HepG2 (cell line): Measurements from ENCODE around the gene UCKL1. TPM values are rescaled to one million over a fixed set of nuclear protein-coding genes. Genes with fewer than 3 reads are reported as not detected.

Source experiments
- ATAC-seq: fragments of 200-7000 bp; cut with Tn5 transposase; 3 replicates; pipeline ENCODE4 v1.9.1; 2020; ENCODE audit warnings: mild to moderate bottlenecking, moderate library complexity
- BruUV-seq: library from RNA; stranded (reverse); fragments of 400-500 nt; replicated peaks from 2 replicates; lab custom pipeline; 2021; lab: Mats Ljungman, UMichigan
- CTCF ChIA-PET: fragments of 300-600 bp; formaldehyde crosslinking; extraction: SDS; loops from one replicate; lab custom pipeline; 2021; ENCODE audit warnings: low total read pairs, inconsistent platforms, low intra/inter-chr PET ratio; lab: Yijun Ruan, JAX
- POLR2A ChIA-PET: fragments of 350-600 bp; sonication (Branson Sonifier 250); formaldehyde crosslinking; loops from one replicate; lab custom pipeline; 2020; ENCODE audit warnings: antibody characterized with exemption, inconsistent platforms; lab: Yijun Ruan, JAX
- DNase-seq: peaks from one replicate; pipeline ENCODE4 v3.0.0-alpha.2; 2015; ENCODE audit warnings: low spot score
- FAIRE-seq: peaks from 3 replicates; lab custom pipeline; 2011; peaks lifted over from hg19 to GRCh38; lab: Jason Lieb, UNC
- H2AFZ ChIP-seq: one replicate; pipeline ENCODE4 v1.6.1; 2011; ENCODE audit warnings: low read length, inconsistent platforms
- H3K27ac ChIP-seq: fragments of 300-600 bp; 3 replicates; pipeline ENCODE4 v1.8.0; 2011; ENCODE audit warnings: mixed run types, mild to moderate bottlenecking, mixed read lengths, low read length, inconsistent platforms; ENCODE audit not compliant: insufficient read depth; ENCODE audit errors: extremely low read length
- H3K27me3 ChIP-seq, 2 experiments: fragments of 200-600 bp in 1 of 2; 2 replicates in 1 of 2; 3 replicates in 1 of 2; pipeline versions ENCODE4 v1.6.0 to v1.8.0; 2011; ENCODE audit warnings: low read length in 2 of 2, mild to moderate bottlenecking in 2 of 2, moderate library complexity in 2 of 2, inconsistent platforms in 1 of 2; ENCODE audit not compliant: insufficient read depth in 2 of 2, control insufficient read depth in 1 of 2
- H3K36me3 ChIP-seq, 2 experiments: fragments of 200-600 bp in 1 of 2; replicated peaks in 1 of 2; 2 replicates in 1 of 2; 3 replicates in 1 of 2; pipeline versions ENCODE4 v1.5.1 to v1.8.0; 2011; ENCODE audit warnings: low read length in 2 of 2, inconsistent platforms in 1 of 2; ENCODE audit not compliant: insufficient read depth in 2 of 2, control insufficient read depth in 1 of 2
- H3K4me1 ChIP-seq: 2 replicates; pipeline ENCODE4 v1.5.1; 2012; ENCODE audit warnings: low read length, inconsistent platforms; ENCODE audit not compliant: insufficient read depth
- H3K4me2 ChIP-seq: 2 replicates; pipeline ENCODE4 v1.6.0; 2011; ENCODE audit warnings: low read depth, low read length, inconsistent platforms
- H3K4me3 ChIP-seq, 3 experiments: fragments of 200-600 bp in 1 of 3; sonication (generic), shearing (Covaris generic) in 1 of 3; replicated peaks in 1 of 3; 2 replicates each; pipeline ENCODE4 v1.5.1; 2011 to 2016; ENCODE audit warnings: low read length in 3 of 3, inconsistent platforms in 2 of 3, low read depth in 2 of 3, mild to moderate bottlenecking in 2 of 3, control low read depth in 1 of 3, mixed read lengths in 1 of 3; ENCODE audit not compliant: insufficient read depth in 1 of 3
- H3K79me2 ChIP-seq: one replicate; pipeline ENCODE4 v1.6.1; 2011; ENCODE audit warnings: low read length, inconsistent platforms; ENCODE audit not compliant: insufficient read depth
- H3K9ac ChIP-seq: 2 replicates; pipeline ENCODE4 v1.6.0; 2011; ENCODE audit warnings: mild to moderate bottlenecking, low read depth, low read length, inconsistent platforms; ENCODE audit not compliant: insufficient read depth
- H3K9me3 ChIP-seq: 2 replicates; pipeline ENCODE4 v1.5.1; 2012; ENCODE audit warnings: mild to moderate bottlenecking, low read length
- H4K20me1 ChIP-seq: 2 replicates; pipeline ENCODE4 v1.6.0; 2011; ENCODE audit warnings: inconsistent platforms, mild to moderate bottlenecking, low read length, moderate library complexity; ENCODE audit not compliant: insufficient read depth
- ATRX ChIP-seq: sonication (generic); formaldehyde crosslinking; IDR thresholded peaks from 2 replicates; pipeline ENCODE4 v1.4.0; 2020; ENCODE audit warnings: missing genetic modification reagents, borderline replicate concordance
- HDAC2 ChIP-seq: sonication (generic); formaldehyde crosslinking; IDR thresholded peaks from 2 replicates; pipeline ENCODE4 v1.4.0; 2020; ENCODE audit warnings: missing genetic modification reagents
- RARA ChIP-seq: IDR thresholded peaks from 2 replicates; pipeline ENCODE4 v1.6.1; 2016; ENCODE audit warnings: missing genetic modification reagents, missing compliant biosample characterization
- SIX1 ChIP-seq: sonication (generic); formaldehyde crosslinking; IDR thresholded peaks from 2 replicates; pipeline ENCODE4 v1.4.0; 2020; ENCODE audit warnings: missing genetic modification reagents, borderline replicate concordance
- TAF15 ChIP-seq: fragments of 200-400 bp; formaldehyde crosslinking; IDR thresholded peaks from one replicate; pipeline ENCODE4 v1.6.1; 2018; ENCODE audit warnings: mild to moderate bottlenecking, low read depth, low read length; ENCODE audit not compliant: poor library complexity, severe bottlenecking
- ZNF10 ChIP-seq: sonication (generic); formaldehyde crosslinking; IDR thresholded peaks from 2 replicates; pipeline ENCODE4 v1.4.0; 2020; ENCODE audit warnings: mild to moderate bottlenecking, low read depth, missing genetic modification reagents, borderline replicate concordance
- ZNF234 ChIP-seq: sonication (generic); formaldehyde crosslinking; conservative IDR thresholded peaks from 2 replicates; pipeline ENCODE4 v1.5.1; 2020; ENCODE audit warnings: mild to moderate bottlenecking, missing genetic modification reagents
- ZNF430 ChIP-seq: sonication (generic); formaldehyde crosslinking; IDR thresholded peaks from 2 replicates; pipeline ENCODE4 v1.9.0; 2021; ENCODE audit warnings: mild to moderate bottlenecking, missing genetic modification reagents
- ZNF550 ChIP-seq: sonication (generic); formaldehyde crosslinking; IDR thresholded peaks from 2 replicates; pipeline ENCODE4 v1.4.0; 2020; ENCODE audit warnings: mild to moderate bottlenecking, missing genetic modification reagents, borderline replicate concordance
- ZNF724P ChIP-seq: sonication (generic); formaldehyde crosslinking; IDR thresholded peaks from 2 replicates; pipeline ENCODE4 v1.8.0; 2022; ENCODE audit warnings: missing genetic modification reagents, borderline replicate concordance
- ZNF761 ChIP-seq: sonication (generic); formaldehyde crosslinking; conservative IDR thresholded peaks from 2 replicates; pipeline ENCODE4 v1.4.0; 2020; ENCODE audit warnings: mild to moderate bottlenecking, missing genetic modification reagents
- WGBS: methylation state at CpG from one replicate; pipeline ENCODE4 v1.1.6; 2017; ENCODE audit warnings: low lambda C conversion rate; 5-methylcytosine and 5-hydroxymethylcytosine counted together
- in situ Hi-C: cut with HindIII; loops from 2 replicates; pipeline ENCODE4 v1.10.0; 2017; ENCODE audit warnings: low pct_unique_long_range_greater_than_20kb; ENCODE audit not compliant: extremely low pct_ligation_motif_present
- intact Hi-C: fragments of 100-400 bp; cut with micrococcal nuclease; formaldehyde crosslinking; loops from one replicate; pipeline ENCODE4 v1.10.0; 2022; ENCODE audit not compliant: unreplicated experiment
- polyA plus RNA-seq, 8 experiments: library from polyadenylated mRNA; depleted of rRNA in 3 of 8; stranded (reverse) in 7 of 8; unstranded in 1 of 8; fragments of >200 nt; fragmentation: Illumina TruSeq in 4 of 8; extraction: Trizol in 4 of 8; gene quantifications; 2 replicates each; pipeline versions ENCODE4 v1.2.1 to v1.2.3, GENCODE V29; 2011 to 2016; ENCODE audit warnings: low read depth in 4 of 8, missing spikeins in 1 of 8, mixed read lengths in 1 of 8; ENCODE audit not compliant: insufficient read depth in 1 of 8
- total RNA-seq, 5 experiments: library from RNA; depleted of rRNA; stranded (reverse); fragments of >200 nt; fragmentation: Illumina TruSeq; extraction: Trizol; gene quantifications; 2 replicates each; pipeline ENCODE4 v1.2.3, GENCODE V29; 2016; ENCODE audit warnings: low read depth in 1 of 5
- TF ChIP-seq, protein P1 (sequence below): sonication (generic); formaldehyde crosslinking; IDR thresholded peaks from 2 replicates; pipeline ENCODE4 v1.4.0; 2020; ENCODE audit warnings: missing genetic modification reagents
- TF ChIP-seq, protein P2 (sequence below): sonication (generic); formaldehyde crosslinking; conservative IDR thresholded peaks from 2 replicates; pipeline ENCODE4 v1.8.0; 2022; ENCODE audit warnings: missing genetic modification reagents
- TF ChIP-seq, protein P3 (sequence below): sonication (generic); formaldehyde crosslinking; IDR thresholded peaks from 2 replicates; pipeline ENCODE4 v1.8.0; 2022; ENCODE audit warnings: mild to moderate bottlenecking, missing genetic modification reagents; ENCODE audit not compliant: insufficient replicate concordance

Gene UCKL1
- total and polyA plus RNA-seq, 2 of the 13 experiments (the other 11 are each of a cell fraction or from before 2014, with no cell fraction given), result 50.2 to 126 TPM

DNA sequence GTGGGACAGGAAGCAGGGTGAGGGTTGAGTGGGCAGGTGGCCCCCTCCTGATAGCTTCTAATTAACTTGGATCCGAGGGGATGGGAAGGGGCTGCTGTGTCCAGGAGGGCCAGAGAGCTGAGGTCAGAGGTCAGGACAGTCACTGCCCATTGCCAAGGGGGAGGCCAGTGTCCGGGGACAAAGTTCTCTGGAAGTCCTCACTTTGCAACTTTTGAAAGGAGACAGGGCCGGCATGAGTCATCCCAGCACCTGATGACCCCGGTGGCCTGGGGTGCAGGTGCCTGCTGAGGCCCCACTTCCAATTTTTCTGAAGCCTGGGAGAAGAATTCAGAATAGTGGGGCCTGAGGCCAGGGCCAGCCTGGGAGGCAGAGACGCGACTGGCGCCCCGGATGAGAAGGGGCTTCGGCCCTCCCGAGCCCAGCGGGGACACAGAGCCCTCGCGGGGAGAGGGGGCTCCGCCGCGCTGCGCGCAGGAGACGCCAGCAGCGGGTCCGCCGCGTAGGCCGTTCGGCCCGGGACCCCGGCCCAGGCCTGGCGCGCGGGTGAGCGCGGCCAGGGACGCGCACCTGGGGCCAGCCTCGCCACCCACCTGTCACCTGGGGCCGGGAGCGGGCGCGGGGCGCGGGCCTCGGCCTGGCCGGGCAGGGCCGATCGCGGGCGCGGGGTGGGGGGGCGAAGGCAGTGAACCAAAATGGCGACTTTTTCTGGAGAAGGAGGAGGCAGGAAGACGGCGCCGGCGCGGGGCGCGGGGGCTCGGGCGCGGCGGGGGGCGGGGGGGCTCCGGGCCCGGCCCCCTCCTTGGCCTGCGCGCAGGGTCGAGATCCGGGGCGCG is 12.9 kb upstream of the UCKL1 start:
- FAIRE-seq, result peak; percentile 88
- Histone ChIP-seq H3K79me2 (peaks cover 13% of the 10 kb centered on the region), H3K27me3 (no peaks in the 10 kb centered on the region), H3K4me2 (peak overlapping the region; percentile 77), H2AFZ (no peak overlapping the region), H4K20me1 (no peaks in the 10 kb centered on the region), H3K36me3 (peaks cover 18 to 25% of the 10 kb centered on the region in 2 experiments), H3K4me1 (peaks cover 48% of the 10 kb centered on the region), H3K9ac (peak overlapping the region; percentile 91), H3K4me3 (peak overlapping the region; percentile 73 to 90 (median 89)), H3K9me3 (no peaks in the 10 kb centered on the region), H3K27ac (peak overlapping the region; percentile 84)
- in situ Hi-C loops, result no loop called here
- CTCF ChIA-PET, result no interaction called here
- peak; percentile 81 for DNase-seq
- 2% methylated on average over 28 of the region's 70 CpGs for WGBS
- intact Hi-C loops, result loop anchor here (10.0 kb wide), 1 partner anchor 1604 kb away; the partner anchor contains the start of gene LAMA5
- BruUV-seq, result TSS peak; percentile 78
- ATAC-seq, result peak; percentile 9
- POLR2A ChIA-PET, result interaction anchor here (0.5 to 3.6 kb wide), 12 partner anchors 9 to 328 kb away, joined by 3 to 78 read pairs (median 6); partner anchors contain the start of genes PRPF6, SAMD10, SLC2A4RG and TPD52L2
- TF ChIP-seq HDAC2 (CRISPR knock-in tag) (peak; percentile 89), ZNF550 (CRISPR knock-in tag) (peak; percentile 93; the same call in 1 of the 2 replicates), RARA (CRISPR knock-in tag) (peak; percentile 88), ZNF724P (CRISPR knock-in tag) (no peak; the same call in 1 of the 2 replicates), ZNF234 (CRISPR knock-in tag) (no peak), ZNF430 (CRISPR knock-in tag) (peak; percentile 92; the same call in 1 of the 2 replicates), SIX1 (CRISPR knock-in tag) (no peak), ZNF10 (CRISPR knock-in tag) (no peak), TAF15 (no peak), ZNF761 (CRISPR knock-in tag) (peak; percentile 62; the same call in 1 of the 2 replicates), ATRX (CRISPR knock-in tag) (no peak)
- TF ChIP-seq, protein P1, sequence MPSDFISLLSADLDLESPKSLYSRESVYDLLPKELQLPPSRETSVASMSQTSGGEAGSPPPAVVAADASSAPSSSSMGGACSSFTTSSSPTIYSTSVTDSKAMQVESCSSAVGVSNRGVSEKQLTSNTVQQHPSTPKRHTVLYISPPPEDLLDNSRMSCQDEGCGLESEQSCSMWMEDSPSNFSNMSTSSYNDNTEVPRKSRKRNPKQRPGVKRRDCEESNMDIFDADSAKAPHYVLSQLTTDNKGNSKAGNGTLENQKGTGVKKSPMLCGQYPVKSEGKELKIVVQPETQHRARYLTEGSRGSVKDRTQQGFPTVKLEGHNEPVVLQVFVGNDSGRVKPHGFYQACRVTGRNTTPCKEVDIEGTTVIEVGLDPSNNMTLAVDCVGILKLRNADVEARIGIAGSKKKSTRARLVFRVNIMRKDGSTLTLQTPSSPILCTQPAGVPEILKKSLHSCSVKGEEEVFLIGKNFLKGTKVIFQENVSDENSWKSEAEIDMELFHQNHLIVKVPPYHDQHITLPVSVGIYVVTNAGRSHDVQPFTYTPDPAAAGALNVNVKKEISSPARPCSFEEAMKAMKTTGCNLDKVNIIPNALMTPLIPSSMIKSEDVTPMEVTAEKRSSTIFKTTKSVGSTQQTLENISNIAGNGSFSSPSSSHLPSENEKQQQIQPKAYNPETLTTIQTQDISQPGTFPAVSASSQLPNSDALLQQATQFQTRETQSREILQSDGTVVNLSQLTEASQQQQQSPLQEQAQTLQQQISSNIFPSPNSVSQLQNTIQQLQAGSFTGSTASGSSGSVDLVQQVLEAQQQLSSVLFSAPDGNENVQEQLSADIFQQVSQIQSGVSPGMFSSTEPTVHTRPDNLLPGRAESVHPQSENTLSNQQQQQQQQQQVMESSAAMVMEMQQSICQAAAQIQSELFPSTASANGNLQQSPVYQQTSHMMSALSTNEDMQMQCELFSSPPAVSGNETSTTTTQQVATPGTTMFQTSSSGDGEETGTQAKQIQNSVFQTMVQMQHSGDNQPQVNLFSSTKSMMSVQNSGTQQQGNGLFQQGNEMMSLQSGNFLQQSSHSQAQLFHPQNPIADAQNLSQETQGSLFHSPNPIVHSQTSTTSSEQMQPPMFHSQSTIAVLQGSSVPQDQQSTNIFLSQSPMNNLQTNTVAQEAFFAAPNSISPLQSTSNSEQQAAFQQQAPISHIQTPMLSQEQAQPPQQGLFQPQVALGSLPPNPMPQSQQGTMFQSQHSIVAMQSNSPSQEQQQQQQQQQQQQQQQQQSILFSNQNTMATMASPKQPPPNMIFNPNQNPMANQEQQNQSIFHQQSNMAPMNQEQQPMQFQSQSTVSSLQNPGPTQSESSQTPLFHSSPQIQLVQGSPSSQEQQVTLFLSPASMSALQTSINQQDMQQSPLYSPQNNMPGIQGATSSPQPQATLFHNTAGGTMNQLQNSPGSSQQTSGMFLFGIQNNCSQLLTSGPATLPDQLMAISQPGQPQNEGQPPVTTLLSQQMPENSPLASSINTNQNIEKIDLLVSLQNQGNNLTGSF (CRISPR knock-in tag), result no peak
- TF ChIP-seq, protein P2, sequence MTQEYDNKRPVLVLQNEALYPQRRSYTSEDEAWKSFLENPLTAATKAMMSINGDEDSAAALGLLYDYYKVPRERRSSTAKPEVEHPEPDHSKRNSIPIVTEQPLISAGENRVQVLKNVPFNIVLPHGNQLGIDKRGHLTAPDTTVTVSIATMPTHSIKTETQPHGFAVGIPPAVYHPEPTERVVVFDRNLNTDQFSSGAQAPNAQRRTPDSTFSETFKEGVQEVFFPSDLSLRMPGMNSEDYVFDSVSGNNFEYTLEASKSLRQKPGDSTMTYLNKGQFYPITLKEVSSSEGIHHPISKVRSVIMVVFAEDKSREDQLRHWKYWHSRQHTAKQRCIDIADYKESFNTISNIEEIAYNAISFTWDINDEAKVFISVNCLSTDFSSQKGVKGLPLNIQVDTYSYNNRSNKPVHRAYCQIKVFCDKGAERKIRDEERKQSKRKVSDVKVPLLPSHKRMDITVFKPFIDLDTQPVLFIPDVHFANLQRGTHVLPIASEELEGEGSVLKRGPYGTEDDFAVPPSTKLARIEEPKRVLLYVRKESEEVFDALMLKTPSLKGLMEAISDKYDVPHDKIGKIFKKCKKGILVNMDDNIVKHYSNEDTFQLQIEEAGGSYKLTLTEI (CRISPR knock-in tag), result no peak
- TF ChIP-seq, protein P3, sequence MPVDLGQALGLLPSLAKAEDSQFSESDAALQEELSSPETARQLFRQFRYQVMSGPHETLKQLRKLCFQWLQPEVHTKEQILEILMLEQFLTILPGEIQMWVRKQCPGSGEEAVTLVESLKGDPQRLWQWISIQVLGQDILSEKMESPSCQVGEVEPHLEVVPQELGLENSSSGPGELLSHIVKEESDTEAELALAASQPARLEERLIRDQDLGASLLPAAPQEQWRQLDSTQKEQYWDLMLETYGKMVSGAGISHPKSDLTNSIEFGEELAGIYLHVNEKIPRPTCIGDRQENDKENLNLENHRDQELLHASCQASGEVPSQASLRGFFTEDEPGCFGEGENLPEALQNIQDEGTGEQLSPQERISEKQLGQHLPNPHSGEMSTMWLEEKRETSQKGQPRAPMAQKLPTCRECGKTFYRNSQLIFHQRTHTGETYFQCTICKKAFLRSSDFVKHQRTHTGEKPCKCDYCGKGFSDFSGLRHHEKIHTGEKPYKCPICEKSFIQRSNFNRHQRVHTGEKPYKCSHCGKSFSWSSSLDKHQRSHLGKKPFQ (CRISPR knock-in tag), result peak; percentile 57
